Fibroblast of the conjunctiva (primary cell): ENCODE data around the gene NAT14.
"Not testable (repeated sequence)": the region's sequence is repeated elsewhere in the genome, so short reads cannot be mapped to it uniquely, and the experiment has no call there.

Experiments used
- DNase-seq: peaks from one replicate; pipeline ENCODE4 v3.0.0-alpha.2; 2010; ENCODE audit warnings: low read depth

NAT14 gene

GRCh38 chr19:55486971-55487923, 2.3 kb downstream of the NAT14 start:
- peak; percentile 92 for DNase-seq

DNA sequence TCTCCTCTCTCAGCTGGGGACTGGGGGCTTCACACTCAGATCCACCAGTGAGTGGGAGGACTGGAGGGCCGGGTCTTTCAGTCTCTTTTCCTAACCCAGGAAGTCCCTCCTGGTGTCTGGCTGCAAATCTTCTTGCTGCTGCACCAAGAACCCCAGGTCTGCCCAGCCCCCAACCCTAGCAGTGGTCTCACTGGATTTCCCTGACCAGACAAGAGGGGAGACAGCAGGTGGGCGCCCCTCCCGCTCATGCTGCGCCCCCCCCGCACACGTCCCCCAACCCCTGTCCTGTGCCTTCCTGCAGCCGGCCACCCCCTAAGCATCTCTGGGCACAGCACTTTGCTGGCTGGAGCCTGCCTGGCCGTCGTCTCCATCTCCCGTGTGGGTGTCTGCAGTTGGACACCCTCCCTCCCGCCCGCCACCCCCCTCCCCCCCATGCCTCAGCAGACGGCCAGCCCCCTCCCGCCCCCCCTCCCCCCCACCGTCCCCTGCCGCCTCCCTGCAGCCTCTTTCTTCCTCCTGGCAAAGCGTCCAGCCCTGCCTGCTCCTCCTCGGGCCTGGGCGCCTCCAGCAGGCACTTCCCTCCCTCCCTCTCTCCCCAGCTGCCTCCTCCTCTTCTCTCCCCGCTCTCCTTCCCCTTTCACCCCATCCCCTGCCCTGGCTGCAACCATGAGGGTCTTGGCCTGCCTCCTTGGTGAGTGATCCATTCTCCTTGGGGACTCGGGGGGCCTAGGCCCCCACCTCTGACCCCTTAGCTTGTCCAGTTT, 3.1 kb downstream of the NAT14 start, which contains the start of gene SSC5D:
Gene SSC5D (plus strand): TSS at position 513 of the 764 bp plus-strand sequence. CDS start 154 bp downstream, at position 667.
- DNase-seq = peak; percentile 43

GRCh38 chr19:55488986-55489710, 4.2 kb downstream of the NAT14 start:
- DNase-seq = no peak

DNA sequence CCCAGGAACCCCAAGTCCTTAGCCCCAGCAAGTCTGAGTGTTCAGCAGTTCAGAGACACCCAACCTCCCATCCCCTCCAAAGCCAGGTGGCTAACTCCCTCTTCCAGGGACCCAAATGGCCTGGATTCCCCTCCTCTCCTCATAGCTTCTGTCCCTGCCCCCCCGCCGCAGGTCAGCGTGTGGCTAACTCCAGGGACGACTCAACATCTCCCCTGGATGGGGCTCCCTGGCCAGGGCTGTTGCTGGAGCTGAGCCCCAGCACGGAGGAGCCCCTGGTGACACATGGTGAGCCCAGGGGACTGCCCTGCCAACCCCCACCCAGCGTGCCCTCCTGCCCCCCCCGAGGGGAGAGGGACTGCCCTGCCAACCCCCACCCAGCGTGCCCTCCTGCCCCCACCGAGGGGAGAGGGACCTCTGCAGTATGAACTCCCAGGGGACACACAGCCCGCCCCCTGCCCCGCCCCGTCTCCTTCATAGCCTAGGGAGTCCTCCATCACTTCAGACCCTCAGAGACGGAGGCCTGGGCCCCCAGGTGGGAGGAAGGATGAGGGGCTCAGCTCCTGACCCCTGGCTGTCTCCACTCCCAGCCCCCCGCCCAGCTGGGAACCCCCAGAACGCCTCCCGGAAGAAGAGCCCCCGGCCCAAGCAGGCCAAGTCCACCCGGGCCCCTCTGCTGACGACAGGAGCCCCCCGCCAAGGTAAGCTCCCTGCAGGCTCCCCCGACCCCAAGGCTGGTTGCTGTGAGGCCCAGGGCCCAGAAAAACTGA, 4.9 kb downstream of the NAT14 start:
- no peak for DNase-seq

- no peak for DNase-seq
These were observed 5.8 kb downstream of the NAT14 start for GRCh38 chr19:55490478-55491432.

GRCh38 chr19:55491546-55492360, 6.8 kb downstream of the NAT14 start:
- DNase-seq = no peak

DNA sequence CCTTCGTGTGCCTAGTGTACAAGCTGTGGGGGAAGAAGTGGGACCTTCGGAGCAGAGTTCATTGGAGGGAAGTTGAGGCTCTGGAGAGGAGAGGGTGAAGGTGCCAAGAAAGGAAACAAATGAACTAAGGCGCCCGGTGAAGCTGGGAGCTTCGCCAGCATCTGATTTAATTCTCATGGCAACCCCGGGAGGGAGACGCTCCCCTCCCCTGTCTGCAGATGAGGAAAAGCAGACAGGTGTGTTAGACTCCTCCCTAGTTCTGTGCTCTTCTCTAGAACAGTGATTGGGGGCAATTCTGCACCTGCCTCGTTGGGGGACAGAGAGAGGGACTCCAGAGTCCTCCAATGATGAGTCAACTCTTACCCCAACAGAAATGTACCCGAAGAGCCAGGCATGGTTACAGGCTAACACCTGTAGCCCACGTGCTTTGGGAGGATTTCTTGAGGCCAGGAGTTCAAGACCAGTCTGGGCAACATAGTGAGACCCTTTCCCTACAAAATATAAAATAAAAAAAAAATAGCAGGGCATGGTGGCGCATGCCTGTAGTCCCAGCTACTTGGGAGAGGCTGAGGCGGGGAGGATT, 7.5 kb downstream of the NAT14 start:
- no peak for DNase-seq

DNA sequence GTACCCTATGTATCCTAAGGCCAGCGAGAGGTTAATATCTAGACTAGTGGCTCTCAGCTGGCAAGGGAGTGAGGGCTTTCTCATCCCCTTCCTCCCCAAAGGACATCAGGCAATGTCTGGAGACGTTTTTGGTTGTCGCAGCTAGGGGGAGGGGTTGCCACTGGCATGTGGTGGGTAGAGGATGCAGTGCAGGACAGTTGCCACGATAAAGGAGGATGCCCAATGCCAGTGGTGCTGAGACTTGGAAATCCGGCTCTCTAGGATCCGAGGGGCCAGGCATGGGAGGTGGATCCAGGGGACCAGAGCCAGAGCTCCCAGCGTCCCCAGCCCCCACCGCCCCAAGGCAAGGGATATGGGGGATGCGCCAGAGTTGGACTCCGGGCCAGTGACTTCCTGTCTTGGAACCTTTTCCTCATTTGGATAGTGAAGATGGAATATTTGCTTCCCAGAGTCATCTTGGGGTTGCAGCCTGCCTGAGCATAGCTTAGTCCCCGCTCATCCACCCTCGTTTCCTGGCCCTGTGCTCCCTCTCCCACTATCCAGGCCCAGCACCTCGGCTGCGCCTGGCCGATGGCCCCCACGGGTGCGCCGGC, 8.2 kb downstream of the NAT14 start:
- DNase-seq = no peak

DNA sequence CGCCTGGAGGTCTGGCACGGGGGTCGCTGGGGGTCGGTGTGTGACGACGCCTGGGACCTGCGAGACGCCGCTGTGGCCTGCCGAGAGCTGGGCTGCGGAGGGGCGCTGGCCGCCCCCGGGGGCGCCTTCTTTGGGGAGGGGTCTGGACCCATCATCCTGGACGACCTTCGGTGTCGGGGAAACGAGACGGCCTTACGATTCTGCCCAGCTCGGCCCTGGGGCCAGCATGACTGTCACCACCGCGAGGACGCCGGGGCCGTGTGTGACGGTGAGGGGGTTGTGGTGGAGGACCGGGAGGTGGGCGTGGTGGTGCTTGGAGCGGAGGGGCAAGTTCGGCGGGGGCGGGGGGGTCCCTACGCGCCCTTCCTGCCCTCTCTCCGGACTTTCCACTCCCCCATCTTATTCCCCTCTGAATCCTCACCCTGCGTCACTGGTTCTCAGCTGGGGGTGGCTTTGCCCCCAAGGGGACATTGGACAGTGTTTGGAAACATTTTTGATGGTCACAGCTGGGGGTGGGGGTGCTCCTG, 8.7 kb downstream of the NAT14 start:
- DNase-seq = no peak

DNA sequence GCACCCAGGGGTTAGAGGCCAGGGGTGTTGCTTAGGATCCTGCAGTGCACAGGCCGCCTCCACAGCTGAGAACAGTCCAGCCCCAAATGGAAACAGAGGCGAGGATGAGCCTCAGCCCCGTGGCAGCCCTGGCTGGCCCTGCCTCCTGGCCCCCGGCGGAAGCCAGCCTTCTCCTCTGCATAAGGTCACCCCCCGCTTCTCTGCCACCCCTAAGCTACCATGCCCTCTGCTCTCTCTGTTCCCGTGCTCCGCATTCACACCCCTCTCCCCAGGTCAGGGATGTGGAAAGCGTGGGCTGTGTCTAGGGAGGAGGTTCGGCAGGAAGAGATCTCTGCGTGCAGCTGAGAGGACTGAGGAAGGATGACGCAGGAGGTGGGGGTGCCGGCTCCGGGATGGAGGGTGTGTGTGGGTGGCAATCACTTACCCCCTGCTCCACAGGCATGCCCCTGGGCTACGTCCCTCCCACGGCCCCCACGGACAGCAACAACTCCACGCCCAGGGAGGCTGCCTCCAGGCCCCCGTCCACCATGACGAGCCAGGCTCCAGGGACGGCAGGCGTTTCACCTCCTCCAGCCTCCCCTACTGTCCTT, 9.3 kb downstream of the NAT14 start:
- DNase-seq = no peak

DNA sequence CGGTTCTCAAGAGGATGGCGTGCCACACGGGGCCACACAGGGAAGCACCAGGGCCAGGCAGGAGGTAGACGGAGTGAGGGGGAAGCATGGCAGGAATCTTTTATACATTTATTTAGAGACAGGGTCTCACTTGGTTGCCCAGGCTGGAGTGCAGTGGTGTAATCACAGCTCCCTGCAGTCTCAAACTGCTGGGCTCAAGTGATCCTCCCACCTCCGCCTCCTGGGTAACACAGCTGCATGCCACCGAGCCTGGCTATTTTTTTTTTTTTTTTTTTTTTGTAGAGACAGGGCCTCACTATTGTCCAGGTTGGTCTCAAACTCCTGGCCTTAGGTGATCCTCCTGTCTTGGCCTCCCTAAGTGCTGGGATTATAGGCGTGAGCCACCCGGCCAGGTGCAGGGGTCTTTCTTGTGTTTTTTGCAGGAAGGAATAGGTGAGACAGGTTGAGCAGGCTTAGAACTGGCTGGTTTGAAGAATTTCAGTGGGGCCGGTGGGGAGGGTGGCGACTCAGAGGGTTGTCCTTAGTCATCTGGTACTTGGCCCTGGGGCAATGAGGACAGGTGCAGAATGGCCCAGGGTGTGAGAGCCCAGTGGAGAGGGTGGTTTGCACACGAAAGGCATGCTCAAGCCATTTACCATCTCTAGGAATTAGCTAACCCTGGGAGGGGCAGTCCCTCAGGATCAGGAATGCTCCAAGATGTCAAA, 10.8 kb downstream of the NAT14 start:
- no peak for DNase-seq

GRCh38 chr19:55496820-55497219, 11.8 kb downstream of the NAT14 start:
- not testable (repeated sequence) for DNase-seq

GRCh38 chr19:55497763-55498162, 12.8 kb downstream of the NAT14 start:
- DNase-seq = no peak

DNA sequence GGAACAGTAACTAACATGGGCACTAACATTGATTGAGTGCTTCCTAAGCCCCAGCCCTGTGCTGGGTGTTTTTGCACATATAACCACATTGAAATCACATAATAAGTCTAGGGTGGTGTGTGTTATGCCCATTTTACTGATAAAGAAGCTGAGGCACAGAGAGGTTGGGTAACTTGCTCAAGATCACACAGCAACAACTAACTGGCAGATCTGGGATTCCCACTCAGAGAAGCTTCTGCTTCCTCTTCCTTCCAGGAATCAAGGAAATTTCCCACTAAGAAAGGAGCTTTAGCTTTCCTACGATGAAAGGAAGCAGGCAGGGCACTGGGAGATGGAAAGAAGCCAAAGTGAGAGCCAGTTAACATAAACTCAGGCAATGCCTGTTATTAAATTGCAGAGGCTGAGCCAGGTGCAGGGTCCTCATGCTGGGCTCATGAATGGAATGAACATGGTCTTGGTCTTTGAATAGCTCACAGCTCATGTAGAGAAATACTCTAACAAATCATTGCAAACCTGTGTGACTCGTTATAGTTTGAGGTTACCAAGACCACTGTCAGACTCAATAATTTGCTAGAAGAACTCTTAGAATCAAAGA, 13.4 kb downstream of the NAT14 start:
- DNase-seq = no peak

- no peak for DNase-seq
These were observed 15.5 kb downstream of the NAT14 start for GRCh38 chr19:55500368-55500952.

- no peak for DNase-seq
These were observed 17.4 kb downstream of the NAT14 start for GRCh38 chr19:55502197-55502952.
